Measurements from ENCODE around the gene USH2A.

DNA sequence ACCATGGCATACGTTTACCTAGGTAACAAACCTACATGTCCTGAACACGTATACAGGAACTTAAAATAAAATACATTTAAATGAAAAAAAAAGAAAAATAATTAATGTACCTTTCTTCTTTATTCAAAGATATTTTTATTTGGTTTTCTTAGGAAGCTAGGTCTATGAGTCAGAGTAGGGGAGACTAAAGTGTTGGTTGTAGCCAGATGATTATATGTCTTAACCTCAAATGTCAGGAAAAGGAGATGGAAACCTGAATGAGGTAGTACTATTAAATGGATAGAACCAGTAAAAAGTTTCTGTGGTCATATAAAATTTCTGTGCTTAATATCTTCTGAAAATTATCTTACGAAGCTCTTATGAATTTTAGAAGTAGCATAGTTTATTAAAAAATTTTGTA lies 580.3 kb downstream of the USH2A start:
- TF ChIP-seq, protein P1, sequence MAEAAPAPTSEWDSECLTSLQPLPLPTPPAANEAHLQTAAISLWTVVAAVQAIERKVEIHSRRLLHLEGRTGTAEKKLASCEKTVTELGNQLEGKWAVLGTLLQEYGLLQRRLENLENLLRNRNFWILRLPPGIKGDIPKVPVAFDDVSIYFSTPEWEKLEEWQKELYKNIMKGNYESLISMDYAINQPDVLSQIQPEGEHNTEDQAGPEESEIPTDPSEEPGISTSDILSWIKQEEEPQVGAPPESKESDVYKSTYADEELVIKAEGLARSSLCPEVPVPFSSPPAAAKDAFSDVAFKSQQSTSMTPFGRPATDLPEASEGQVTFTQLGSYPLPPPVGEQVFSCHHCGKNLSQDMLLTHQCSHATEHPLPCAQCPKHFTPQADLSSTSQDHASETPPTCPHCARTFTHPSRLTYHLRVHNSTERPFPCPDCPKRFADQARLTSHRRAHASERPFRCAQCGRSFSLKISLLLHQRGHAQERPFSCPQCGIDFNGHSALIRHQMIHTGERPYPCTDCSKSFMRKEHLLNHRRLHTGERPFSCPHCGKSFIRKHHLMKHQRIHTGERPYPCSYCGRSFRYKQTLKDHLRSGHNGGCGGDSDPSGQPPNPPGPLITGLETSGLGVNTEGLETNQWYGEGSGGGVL (tag by site-specific recombination; IDR thresholded peaks at IDR 0.05): no peak
- TF ChIP-seq, protein P2, sequence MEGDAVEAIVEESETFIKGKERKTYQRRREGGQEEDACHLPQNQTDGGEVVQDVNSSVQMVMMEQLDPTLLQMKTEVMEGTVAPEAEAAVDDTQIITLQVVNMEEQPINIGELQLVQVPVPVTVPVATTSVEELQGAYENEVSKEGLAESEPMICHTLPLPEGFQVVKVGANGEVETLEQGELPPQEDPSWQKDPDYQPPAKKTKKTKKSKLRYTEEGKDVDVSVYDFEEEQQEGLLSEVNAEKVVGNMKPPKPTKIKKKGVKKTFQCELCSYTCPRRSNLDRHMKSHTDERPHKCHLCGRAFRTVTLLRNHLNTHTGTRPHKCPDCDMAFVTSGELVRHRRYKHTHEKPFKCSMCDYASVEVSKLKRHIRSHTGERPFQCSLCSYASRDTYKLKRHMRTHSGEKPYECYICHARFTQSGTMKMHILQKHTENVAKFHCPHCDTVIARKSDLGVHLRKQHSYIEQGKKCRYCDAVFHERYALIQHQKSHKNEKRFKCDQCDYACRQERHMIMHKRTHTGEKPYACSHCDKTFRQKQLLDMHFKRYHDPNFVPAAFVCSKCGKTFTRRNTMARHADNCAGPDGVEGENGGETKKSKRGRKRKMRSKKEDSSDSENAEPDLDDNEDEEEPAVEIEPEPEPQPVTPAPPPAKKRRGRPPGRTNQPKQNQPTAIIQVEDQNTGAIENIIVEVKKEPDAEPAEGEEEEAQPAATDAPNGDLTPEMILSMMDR (tag by site-specific recombination; IDR thresholded peaks at IDR 0.05): no peak
- TF ChIP-seq ZNF433 (tag by site-specific recombination; IDR thresholded peaks at IDR 0.05; ENCODE audit: low read depth): no peak
- TF ChIP-seq, protein P3, sequence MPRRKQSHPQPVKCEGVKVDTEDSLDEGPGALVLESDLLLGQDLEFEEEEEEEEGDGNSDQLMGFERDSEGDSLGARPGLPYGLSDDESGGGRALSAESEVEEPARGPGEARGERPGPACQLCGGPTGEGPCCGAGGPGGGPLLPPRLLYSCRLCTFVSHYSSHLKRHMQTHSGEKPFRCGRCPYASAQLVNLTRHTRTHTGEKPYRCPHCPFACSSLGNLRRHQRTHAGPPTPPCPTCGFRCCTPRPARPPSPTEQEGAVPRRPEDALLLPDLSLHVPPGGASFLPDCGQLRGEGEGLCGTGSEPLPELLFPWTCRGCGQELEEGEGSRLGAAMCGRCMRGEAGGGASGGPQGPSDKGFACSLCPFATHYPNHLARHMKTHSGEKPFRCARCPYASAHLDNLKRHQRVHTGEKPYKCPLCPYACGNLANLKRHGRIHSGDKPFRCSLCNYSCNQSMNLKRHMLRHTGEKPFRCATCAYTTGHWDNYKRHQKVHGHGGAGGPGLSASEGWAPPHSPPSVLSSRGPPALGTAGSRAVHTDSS (tag by site-specific recombination; IDR thresholded peaks at IDR 0.05): no peak
- TF ChIP-seq, protein P4, sequence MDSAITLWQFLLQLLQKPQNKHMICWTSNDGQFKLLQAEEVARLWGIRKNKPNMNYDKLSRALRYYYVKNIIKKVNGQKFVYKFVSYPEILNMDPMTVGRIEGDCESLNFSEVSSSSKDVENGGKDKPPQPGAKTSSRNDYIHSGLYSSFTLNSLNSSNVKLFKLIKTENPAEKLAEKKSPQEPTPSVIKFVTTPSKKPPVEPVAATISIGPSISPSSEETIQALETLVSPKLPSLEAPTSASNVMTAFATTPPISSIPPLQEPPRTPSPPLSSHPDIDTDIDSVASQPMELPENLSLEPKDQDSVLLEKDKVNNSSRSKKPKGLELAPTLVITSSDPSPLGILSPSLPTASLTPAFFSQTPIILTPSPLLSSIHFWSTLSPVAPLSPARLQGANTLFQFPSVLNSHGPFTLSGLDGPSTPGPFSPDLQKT (IDR thresholded peaks at IDR 0.05; ENCODE audit: borderline replicate concordance, low read depth, low read length): no peak
- no peak for TF ChIP-seq ZNF121 (tag by site-specific recombination; IDR thresholded peaks at IDR 0.05)

Data from HEK293 (cell line).